GM12892 (cell line): Measurements from ENCODE around the gene AHNAK2.

Source experiments
- DNase-seq: peaks from one replicate; pipeline ENCODE4 v3.0.0; 2011; ENCODE audit not compliant: insufficient read length
- FAIRE-seq: peaks from 2 replicates; lab custom pipeline; 2011; peaks lifted over from hg19 to GRCh38; lab: Jason Lieb, UNC
- POLR2A ChIP-seq: IDR thresholded peaks from 2 replicates; pipeline ENCODE4 v1.6.1; 2011; ENCODE audit warnings: low read depth, low read length, control low read depth
- POLR2AphosphoS5 ChIP-seq: IDR thresholded peaks from 2 replicates; pipeline ENCODE4 v1.6.1; 2011; ENCODE audit warnings: low read depth, low read length, control low read depth
- TAF1 ChIP-seq: IDR thresholded peaks from 2 replicates; pipeline ENCODE4 v1.6.1; 2011; ENCODE audit warnings: low read depth, mild to moderate bottlenecking, control low read depth, low read length, borderline replicate concordance

Gene AHNAK2

GRCh38 chr14:104967386-104968152 is 10.6 kb downstream of the AHNAK2 start:
- FAIRE-seq, result no peak
- no peak for DNase-seq
- no peak for TF ChIP-seq POLR2A
- TF ChIP-seq POLR2AphosphoS5, result no peak
- no peak for TF ChIP-seq TAF1

- FAIRE-seq, result no peak
- TF ChIP-seq POLR2AphosphoS5 (no peak), TAF1 (no peak), POLR2A (no peak)
Observed at GRCh38 chr14:104966981-104967385, 11.2 kb downstream of the AHNAK2 start.

GRCh38 chr14:104966261-104966865 is 11.8 kb downstream of the AHNAK2 start:
- DNase-seq (no peak), FAIRE-seq (no peak)
- no peak for TF ChIP-seq POLR2A
- TF ChIP-seq POLR2AphosphoS5, result no peak
- no peak for TF ChIP-seq TAF1

More at GRCh38 chr14:104966981-104967385, 11.2 kb downstream of the AHNAK2 start:
- DNase-seq, result no peak

- no peak for DNase-seq
- no peak for TF ChIP-seq POLR2AphosphoS5
- no peak for TF ChIP-seq TAF1
- TF ChIP-seq POLR2A, result no peak
- FAIRE-seq, result no peak
Observed at GRCh38 chr14:104965561-104966231, 12.5 kb downstream of the AHNAK2 start.

- DNase-seq (no peak), FAIRE-seq (no peak)
- TF ChIP-seq TAF1 (no peak), POLR2A (no peak), POLR2AphosphoS5 (no peak)
Observed at GRCh38 chr14:104964546-104964945, 13.6 kb downstream of the AHNAK2 start.

GRCh38 chr14:104957146-104958113 is 20.7 kb downstream of the AHNAK2 start:
- no peak for TF ChIP-seq TAF1
- TF ChIP-seq POLR2A, result no peak
- no peak for TF ChIP-seq POLR2AphosphoS5
- no peak for FAIRE-seq
- DNase-seq, result no peak

- DNase-seq, result no peak
- no peak for FAIRE-seq
- no peak for TF ChIP-seq POLR2AphosphoS5
- TF ChIP-seq TAF1, result no peak
- TF ChIP-seq POLR2A, result no peak
Observed at GRCh38 chr14:104956290-104956890, 21.8 kb downstream of the AHNAK2 start.

- no peak for FAIRE-seq
- TF ChIP-seq POLR2AphosphoS5 (no peak), POLR2A (no peak), TAF1 (no peak)
- no peak for DNase-seq
Observed at GRCh38 chr14:104955396-104955770, 22.8 kb downstream of the AHNAK2 start.

- FAIRE-seq, result no peak
- TF ChIP-seq TAF1 (no peak), POLR2A (no peak), POLR2AphosphoS5 (no peak)
- DNase-seq, result no peak
Observed at GRCh38 chr14:104954746-104955395, 23.3 kb downstream of the AHNAK2 start.
